ENCODE data around the gene SPSB1.

The SPSB1 gene

DNA sequence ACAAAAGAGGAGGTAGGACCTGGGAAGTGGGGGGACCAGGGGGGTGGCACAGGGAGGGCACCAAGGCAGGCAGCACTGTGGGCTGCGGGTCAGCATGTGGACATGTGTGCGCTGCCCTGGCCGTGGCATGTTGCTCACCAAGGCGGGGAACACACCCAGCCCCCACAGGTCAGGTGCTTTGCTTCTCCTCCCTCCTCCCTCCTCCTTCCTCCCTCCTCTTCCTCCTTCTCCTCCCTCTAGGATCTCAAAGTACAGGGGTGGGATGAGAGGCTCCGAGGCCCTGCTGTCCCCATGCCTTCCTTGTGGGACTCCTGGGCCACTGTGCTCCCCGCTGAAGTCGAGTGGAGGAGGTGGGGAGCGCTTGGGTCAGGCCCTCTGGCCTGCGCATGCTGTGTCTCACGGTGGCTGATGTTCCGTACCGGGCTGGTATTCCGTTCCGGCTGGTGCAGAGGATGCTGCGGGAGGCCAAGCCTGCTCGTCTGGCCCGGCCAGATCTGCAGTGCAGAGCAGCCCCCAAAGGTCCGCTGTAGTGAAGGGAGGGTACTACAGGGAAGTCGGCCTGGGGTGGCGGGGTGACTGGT is 26.6 kb downstream of the SPSB1 start:
- H3K4me3 ChIP-seq (ENCODE audit: low read depth, low read length) = no peak overlapping the region
- no peak for DNase-seq (ENCODE audit: low read depth)

DNA sequence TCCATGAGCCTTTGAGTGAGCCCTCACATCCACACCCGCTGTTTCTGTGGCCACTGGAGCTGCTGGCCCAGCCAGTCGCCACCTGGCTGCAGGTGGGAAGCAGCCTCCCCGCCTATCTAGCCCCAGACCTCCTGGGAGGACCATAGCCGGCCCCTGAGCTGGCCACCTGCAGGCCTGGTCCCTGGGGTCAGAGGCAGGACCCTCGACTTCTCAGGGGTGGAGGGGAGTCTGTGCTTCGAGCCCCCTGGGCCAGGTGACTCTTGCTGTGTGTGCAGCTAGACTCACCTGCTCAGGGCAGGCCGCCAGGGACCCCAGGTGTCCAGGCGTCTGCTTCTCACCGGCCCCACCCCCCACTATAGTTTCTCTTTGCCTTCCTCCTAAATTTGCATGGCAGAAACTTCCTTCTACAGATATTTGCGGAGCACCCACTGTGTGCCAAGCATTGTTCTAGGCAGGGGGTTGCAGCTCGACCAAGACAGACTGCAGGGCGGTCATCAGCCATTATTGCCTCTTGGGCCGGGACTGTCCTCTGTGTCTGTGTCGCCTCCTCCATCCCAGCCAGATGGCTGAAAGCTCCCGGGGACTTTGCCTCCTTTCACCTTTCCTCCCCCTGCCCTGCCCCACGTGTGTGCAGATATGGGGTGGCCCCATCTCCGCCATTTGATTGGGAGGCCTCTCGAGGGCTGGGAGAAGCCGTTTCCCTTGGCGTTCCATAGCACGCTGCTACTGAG is 27.3 kb downstream of the SPSB1 start:
- TF ChIP-seq, protein P1, sequence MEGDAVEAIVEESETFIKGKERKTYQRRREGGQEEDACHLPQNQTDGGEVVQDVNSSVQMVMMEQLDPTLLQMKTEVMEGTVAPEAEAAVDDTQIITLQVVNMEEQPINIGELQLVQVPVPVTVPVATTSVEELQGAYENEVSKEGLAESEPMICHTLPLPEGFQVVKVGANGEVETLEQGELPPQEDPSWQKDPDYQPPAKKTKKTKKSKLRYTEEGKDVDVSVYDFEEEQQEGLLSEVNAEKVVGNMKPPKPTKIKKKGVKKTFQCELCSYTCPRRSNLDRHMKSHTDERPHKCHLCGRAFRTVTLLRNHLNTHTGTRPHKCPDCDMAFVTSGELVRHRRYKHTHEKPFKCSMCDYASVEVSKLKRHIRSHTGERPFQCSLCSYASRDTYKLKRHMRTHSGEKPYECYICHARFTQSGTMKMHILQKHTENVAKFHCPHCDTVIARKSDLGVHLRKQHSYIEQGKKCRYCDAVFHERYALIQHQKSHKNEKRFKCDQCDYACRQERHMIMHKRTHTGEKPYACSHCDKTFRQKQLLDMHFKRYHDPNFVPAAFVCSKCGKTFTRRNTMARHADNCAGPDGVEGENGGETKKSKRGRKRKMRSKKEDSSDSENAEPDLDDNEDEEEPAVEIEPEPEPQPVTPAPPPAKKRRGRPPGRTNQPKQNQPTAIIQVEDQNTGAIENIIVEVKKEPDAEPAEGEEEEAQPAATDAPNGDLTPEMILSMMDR (conservative IDR thresholded peaks at IDR 0.05; ENCODE audit: low read depth, low read length) = no peak
- H3K4me3 ChIP-seq (ENCODE audit: low read depth, low read length) = no peak overlapping the region

More for the DNA sequence above, 26.6 kb downstream of the SPSB1 start:
- TF ChIP-seq, protein P1 (conservative IDR thresholded peaks at IDR 0.05; ENCODE audit: low read depth, low read length) = no peak

DNA sequence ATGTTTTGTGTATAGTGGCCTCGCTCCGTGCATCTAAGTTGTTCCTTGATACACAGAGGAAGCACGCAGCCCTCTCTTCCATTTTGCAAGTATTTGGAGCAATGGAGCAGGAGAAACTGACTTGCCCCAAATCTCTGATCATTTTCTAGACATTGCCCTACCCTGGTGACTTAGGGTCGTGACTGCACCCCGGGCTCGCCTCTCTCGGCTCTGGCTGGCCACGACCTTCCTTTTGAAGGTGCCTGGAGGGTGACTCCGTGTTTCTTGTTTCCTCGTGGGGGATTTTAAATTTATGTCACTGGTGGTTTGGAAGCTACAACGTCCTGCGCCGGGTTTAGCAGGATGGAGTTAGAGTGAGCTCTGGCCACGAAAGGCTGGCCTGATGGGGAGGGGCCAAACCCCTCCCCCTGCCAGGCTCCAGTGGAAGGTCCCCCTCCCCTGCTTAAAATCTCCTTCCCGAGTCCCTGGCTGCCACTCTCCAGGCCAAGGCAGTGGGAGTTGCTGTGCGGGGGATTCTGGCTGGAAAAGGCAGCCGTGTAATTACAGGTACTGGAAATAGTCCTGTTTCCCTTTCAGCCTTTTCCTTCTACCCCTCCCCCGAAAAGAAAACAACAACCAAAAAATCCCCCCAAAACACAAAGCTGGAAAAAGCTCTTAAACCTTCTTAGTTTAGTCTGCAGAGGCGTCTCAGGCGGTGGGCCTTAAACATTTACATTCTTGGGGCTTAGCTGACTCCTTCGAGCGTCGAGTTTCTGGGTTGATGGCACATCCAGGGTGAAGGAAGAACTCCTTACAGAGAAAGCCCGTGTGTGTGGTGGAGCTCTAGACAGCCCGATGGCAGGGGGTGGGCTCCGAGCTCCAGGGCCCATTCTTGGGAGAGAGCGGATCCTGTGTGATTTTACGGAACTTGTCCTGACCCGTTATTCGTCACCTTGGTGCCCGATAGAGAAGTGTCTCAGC is 28.1 kb downstream of the SPSB1 start:
- TF ChIP-seq, protein P1 (conservative IDR thresholded peaks at IDR 0.05; ENCODE audit: low read depth, low read length) = no peak

More for the DNA sequence above, 27.3 kb downstream of the SPSB1 start:
- no peak for DNase-seq (ENCODE audit: low read depth)

DNA sequence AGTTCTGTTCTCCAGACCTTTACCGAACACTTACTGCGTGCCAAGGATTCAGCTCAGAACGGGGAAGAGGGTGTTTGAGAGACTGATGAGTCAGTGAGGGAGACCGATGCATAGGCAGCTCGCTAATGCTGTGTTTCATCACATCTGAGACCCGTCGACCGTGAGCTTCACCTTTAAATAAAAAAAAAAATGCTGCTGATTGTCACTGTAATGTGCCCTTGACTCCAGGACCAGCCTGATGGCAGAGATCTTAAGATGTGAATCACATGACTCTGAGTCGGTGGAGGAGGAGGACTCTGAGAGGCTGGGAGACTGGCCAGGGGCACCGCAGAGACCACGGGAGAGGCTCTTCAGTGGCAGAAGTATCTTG is 28.8 kb downstream of the SPSB1 start:
- TF ChIP-seq, protein P1 (conservative IDR thresholded peaks at IDR 0.05; ENCODE audit: low read depth, low read length) = no peak
- DNase-seq (ENCODE audit: low read depth) = peak; percentile 80
- no peak overlapping the region for H3K4me3 ChIP-seq (ENCODE audit: low read depth, low read length)

More for the DNA sequence above, 28.1 kb downstream of the SPSB1 start:
- DNase-seq (ENCODE audit: low read depth) = no peak
- no peak overlapping the region for H3K4me3 ChIP-seq (ENCODE audit: low read depth, low read length)

DNA sequence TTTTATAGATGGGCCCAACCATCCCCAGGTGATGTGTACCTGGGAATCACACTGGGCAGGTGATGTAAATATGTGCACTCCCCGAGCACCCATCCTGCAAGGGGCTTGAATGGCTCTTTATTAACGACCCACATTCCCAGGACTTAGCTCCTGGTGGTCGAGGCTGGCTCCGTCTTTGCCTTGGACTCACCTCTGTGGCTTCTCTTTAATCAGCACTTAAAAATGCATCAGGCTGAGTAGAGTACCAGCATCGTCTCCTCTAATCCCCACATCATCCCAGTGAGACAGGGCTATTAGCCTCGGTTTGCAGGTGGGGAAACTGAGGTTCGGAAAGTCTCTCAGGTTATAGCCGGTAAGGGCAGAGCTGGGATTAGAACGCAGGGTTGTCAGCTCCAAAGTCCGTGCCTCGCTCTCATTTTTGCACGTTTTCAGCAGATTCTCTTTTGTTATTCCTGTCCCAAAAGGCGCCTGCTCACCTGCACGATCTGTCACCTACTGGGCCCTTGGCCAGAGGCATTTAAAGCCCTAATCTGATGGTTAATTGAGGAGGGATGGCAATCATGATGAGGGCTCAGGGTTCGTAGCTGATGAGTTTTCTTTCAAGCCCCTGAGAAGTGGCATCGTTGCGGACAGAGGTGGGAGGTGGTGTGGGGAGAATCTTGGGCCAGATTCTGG is 29.4 kb downstream of the SPSB1 start:
- H3K4me3 ChIP-seq (ENCODE audit: low read depth, low read length) = no peak overlapping the region
- DNase-seq (ENCODE audit: low read depth) = no peak
- TF ChIP-seq, protein P1 (conservative IDR thresholded peaks at IDR 0.05; ENCODE audit: low read depth, low read length) = no peak

DNA sequence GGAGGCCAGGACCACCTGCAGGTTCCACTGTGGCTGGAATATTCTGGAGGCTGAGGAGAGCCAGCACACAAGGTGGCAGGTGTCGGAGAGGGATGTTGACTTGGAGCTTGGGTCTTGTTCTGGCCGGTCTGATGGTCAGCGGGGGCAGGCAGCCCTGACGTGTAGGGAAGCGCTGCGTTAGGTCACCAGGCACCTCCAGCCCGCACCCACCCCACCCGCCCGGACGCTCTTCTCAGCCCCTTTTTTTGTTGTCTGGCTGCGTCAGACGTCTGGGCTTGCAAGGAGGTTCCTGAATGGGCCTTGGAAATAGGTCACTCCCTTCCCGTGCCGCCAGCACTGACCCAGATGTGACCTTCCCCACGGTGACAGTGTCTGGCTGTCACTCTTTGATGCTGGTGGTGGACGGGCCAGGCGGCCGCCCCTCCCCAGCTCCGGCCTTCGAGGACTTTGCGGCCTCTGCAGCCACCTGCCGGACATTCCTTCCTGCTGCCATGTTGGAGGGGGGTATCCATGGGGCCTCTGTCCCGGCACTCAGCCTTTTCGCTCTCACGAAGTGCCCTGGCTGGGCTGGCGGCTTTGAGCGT is 30.1 kb downstream of the SPSB1 start:
- TF ChIP-seq, protein P1 (conservative IDR thresholded peaks at IDR 0.05; ENCODE audit: low read depth, low read length) = no peak
- H3K4me3 ChIP-seq (ENCODE audit: low read depth, low read length) = no peak overlapping the region
- no peak for DNase-seq (ENCODE audit: low read depth)
